ENCODE results near the gene TSPYL2. TPM values are rescaled to one million over a fixed set of nuclear protein-coding genes. Genes with fewer than 3 reads are reported as not detected.

TSPYL2 gene
- total RNA-seq, 1 experiment from 2014 or later, result 19.9 TPM

GRCh38 chrX:53116101-53116500 is 33.9 kb downstream of the TSPYL2 start:
- TF ChIP-seq CTCF (IDR thresholded peaks at IDR 0.05; ENCODE audit: unreplicated experiment), result no peak
- Mint-ChIP-seq H3K27me3 (ENCODE audit: unreplicated experiment) (no peaks in the 10 kb centered on the region), H3K4me1 (ENCODE audit: low read depth, unreplicated experiment) (no peaks in the 10 kb centered on the region), H3K27ac (ENCODE audit: unreplicated experiment) (no peak overlapping the region), H3K9me3 (ENCODE audit: low read depth, unreplicated experiment) (no peaks in the 10 kb centered on the region), H3K36me3 (ENCODE audit: insufficient read depth, unreplicated experiment) (peaks cover 7% of the 10 kb centered on the region), H3K4me3 (ENCODE audit: low read depth, unreplicated experiment) (no peak overlapping the region)
- DNase-seq, result no peak
- intact Hi-C loops (cut with micrococcal nuclease; ENCODE audit: unreplicated experiment), result no loop called here
- CTCF ChIA-PET, result no interaction called here
- no TSS peak for BruUV-seq (replicated peaks)

- no peak for DNase-seq
- intact Hi-C loops (cut with micrococcal nuclease; ENCODE audit: unreplicated experiment), result no loop called here
- no peak overlapping the region for H3K27ac Mint-ChIP-seq (ENCODE audit: unreplicated experiment)
- no peaks in the 10 kb centered on the region for H3K36me3 Mint-ChIP-seq (ENCODE audit: insufficient read depth, unreplicated experiment)
- H3K9me3 Mint-ChIP-seq (ENCODE audit: low read depth, unreplicated experiment), result no peaks in the 10 kb centered on the region
- H3K4me1 Mint-ChIP-seq (ENCODE audit: low read depth, unreplicated experiment), result no peaks in the 10 kb centered on the region
- H3K4me3 Mint-ChIP-seq (ENCODE audit: low read depth, unreplicated experiment), result no peak overlapping the region
- TF ChIP-seq CTCF (IDR thresholded peaks at IDR 0.05; ENCODE audit: unreplicated experiment), result no peak
- no TSS peak for BruUV-seq (replicated peaks)
- CTCF ChIA-PET, result no interaction called here
- no peaks in the 10 kb centered on the region for H3K27me3 Mint-ChIP-seq (ENCODE audit: unreplicated experiment)
These were observed 39.8 kb downstream of the TSPYL2 start for GRCh38 chrX:53122013-53122412.

GRCh38 chrX:53125506-53125905 is 43.3 kb downstream of the TSPYL2 start:
- no peaks in the 10 kb centered on the region for H3K27me3 Mint-ChIP-seq (ENCODE audit: unreplicated experiment)
- no peak overlapping the region for H3K27ac Mint-ChIP-seq (ENCODE audit: unreplicated experiment)
- no peaks in the 10 kb centered on the region for H3K9me3 Mint-ChIP-seq (ENCODE audit: low read depth, unreplicated experiment)
- CTCF ChIA-PET, result no interaction called here
- TF ChIP-seq CTCF (IDR thresholded peaks at IDR 0.05; ENCODE audit: unreplicated experiment), result no peak
- no peak overlapping the region for H3K4me3 Mint-ChIP-seq (ENCODE audit: low read depth, unreplicated experiment)
- intact Hi-C loops (cut with micrococcal nuclease; ENCODE audit: unreplicated experiment), result no loop called here
- no peak for DNase-seq
- H3K36me3 Mint-ChIP-seq (ENCODE audit: insufficient read depth, unreplicated experiment), result no peaks in the 10 kb centered on the region
- no TSS peak for BruUV-seq (replicated peaks)
- H3K4me1 Mint-ChIP-seq (ENCODE audit: low read depth, unreplicated experiment), result no peaks in the 10 kb centered on the region

DNA sequence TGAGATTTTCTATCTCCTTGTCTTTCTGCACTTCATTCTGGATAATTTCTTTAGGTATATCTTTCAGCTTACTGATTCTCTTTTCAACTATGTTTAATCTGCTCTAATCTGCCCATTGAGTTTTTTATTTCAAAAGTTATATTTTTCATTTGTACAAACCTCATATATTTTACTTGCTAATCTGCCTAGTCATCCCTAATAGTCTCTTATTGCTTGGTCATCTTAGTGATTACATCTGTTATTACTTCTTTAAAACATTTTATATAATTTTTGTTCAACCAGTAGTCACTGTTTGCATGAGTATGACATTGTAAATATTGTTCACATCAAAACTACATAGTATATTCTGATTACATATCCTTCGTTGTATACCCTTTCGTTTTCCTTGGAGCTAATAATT is 44.2 kb downstream of the TSPYL2 start:
- intact Hi-C loops (cut with micrococcal nuclease; ENCODE audit: unreplicated experiment), result no loop called here
- no peak overlapping the region for H3K27ac Mint-ChIP-seq (ENCODE audit: unreplicated experiment)

More for the DNA sequence above, 44.2 kb downstream of the TSPYL2 start:
- no TSS peak for BruUV-seq (replicated peaks)
- Mint-ChIP-seq H3K36me3 (ENCODE audit: insufficient read depth, unreplicated experiment) (no peaks in the 10 kb centered on the region), H3K27me3 (ENCODE audit: unreplicated experiment) (no peaks in the 10 kb centered on the region), H3K4me3 (ENCODE audit: low read depth, unreplicated experiment) (no peak overlapping the region), H3K4me1 (ENCODE audit: low read depth, unreplicated experiment) (no peaks in the 10 kb centered on the region), H3K9me3 (ENCODE audit: low read depth, unreplicated experiment) (no peaks in the 10 kb centered on the region)
- DNase-seq, result no peak
- no peak for TF ChIP-seq CTCF (IDR thresholded peaks at IDR 0.05; ENCODE audit: unreplicated experiment)
- CTCF ChIA-PET, result no interaction called here
